Heart left ventricle (tissue), 13 donors: Measurements from ENCODE around the gene ASTN2.

ENCODE experiments used
- CTCF ChIP-seq, 12 donors: fragments of 200-600 bp; sonication (generic) in 4 of 12; IDR thresholded peaks; one replicate each; pipeline versions ENCODE4 v1.5.0 to v1.8.0; 2018 to 2022; ENCODE audit warnings: antibody characterized with exemption in 12 of 12, mild to moderate bottlenecking in 5 of 12
- POLR2A ChIP-seq, 2 donors: fragments of 450-650 bp; IDR thresholded peaks; one replicate each; pipeline ENCODE4 v1.6.1; 2017; ENCODE audit warnings: antibody characterized with exemption in 2 of 2, mild to moderate bottlenecking in 2 of 2, moderate library complexity in 2 of 2
- donor health status: ischemic (EF 13 %, LVEDD 7.1; RV severe dilation, severe dysfunction).
- donor health status: DM: no; HTN: yes; CAD: no.
- donor health status: DM: no; HTN: no; CAD: no.
- donor health status: ischemic (EF 25% LVEDD 6.9; RV normal size, moderate dysfunction).
- donor health status: ischemic (EF 25% LVEDD 5.7; RV mildly dilated, moderate dysfunction).
- donor health status: ischemic (EF 35%, LVEDD 5.7; RV mildly dilated, moderate dysfunction).
- donor health status: nonischemic (EF 11% LVEDD 7.7; RV severe dilation, severe dysfunction).
- donor health status: DM: yes; HTN: yes; CAD: no.
- donor health status: PGD.
- donor health status: ischemic (EF 29% LVEDD 5.4; RV normal size, mild dysfunction).
- donor health status: nonischemic (EF 23%, LVEDD 6.1; RV moderate dilation, normal function).

- no peak for TF ChIP-seq CTCF (IDR thresholded peaks at IDR 0.05)
- no peak for TF ChIP-seq POLR2A (IDR thresholded peaks at IDR 0.05)
Measured at GRCh38 chr9:116594547-116594946, 820.3 kb downstream of the ASTN2 start.
